ENCODE data around the gene VPS13D. TPM values are rescaled to one million over a fixed set of nuclear protein-coding genes. Genes with fewer than 3 reads are reported as not detected.

The VPS13D gene
- total and polyA plus RNA-seq, 10 donors, result 10.1 to 108 (median 86.3) TPM

GRCh38 chr1:12428334-12428733 is 198.5 kb downstream of the VPS13D start:
- DNase-seq, result no peak
- Histone ChIP-seq H3K4me1 (peaks cover under 1 to 24% (median 13%) of the 10 kb centered on the region in 6 donors), H3K27me3 (replicated peaks in 1 of 7) (no peaks in the 10 kb centered on the region), H3K4me3 (no peak overlapping the region), H3K27ac (no peak overlapping the region), H3K36me3 (peaks cover 0 to 76% (median 5%) of the 10 kb centered on the region in 6 donors), H3K9me3 (no peaks in the 10 kb centered on the region)
- no peak for TF ChIP-seq CTCF (IDR thresholded peaks at IDR 0.05 in 8 of 11, conservative IDR thresholded peaks at IDR 0.05 in 3 of 11)
- no peak for TF ChIP-seq POLR2A (IDR thresholded peaks at IDR 0.05)
- TF ChIP-seq POLR2AphosphoS5 (IDR thresholded peaks at IDR 0.05), result no peak
- 92 to 100% (median 96%) methylated on average over 4 of the region's 4 CpGs for WGBS, 5 donors
- intact Hi-C loops (cut with DNase I; ENCODE audit: low total_unique reads), result no loop called here

- 96 to 99% (median 96%) methylated on average over 4 of the region's 4 CpGs for WGBS, 5 donors
- Histone ChIP-seq H3K27ac (no peak overlapping the region), H3K4me1 (peaks cover 22 to 32% (median 26%) of the 10 kb centered on the region in 6 donors), H3K27me3 (replicated peaks in 1 of 7) (no peaks in the 10 kb centered on the region), H3K9me3 (no peaks in the 10 kb centered on the region), H3K4me3 (no peak overlapping the region), H3K36me3 (peaks cover 0 to 71% (median 5%) of the 10 kb centered on the region in 6 donors)
- no peak for DNase-seq
- no peak for TF ChIP-seq CTCF (IDR thresholded peaks at IDR 0.05 in 8 of 11, conservative IDR thresholded peaks at IDR 0.05 in 3 of 11)
- no peak for TF ChIP-seq POLR2AphosphoS5 (IDR thresholded peaks at IDR 0.05)
- no peak for TF ChIP-seq POLR2A (IDR thresholded peaks at IDR 0.05)
- intact Hi-C loops (cut with DNase I; ENCODE audit: low total_unique reads), result no loop called here
Measured at GRCh38 chr1:12430525-12430924, 200.7 kb downstream of the VPS13D start.

- intact Hi-C loops (cut with DNase I; ENCODE audit: low total_unique reads), result no loop called here
- H3K27ac ChIP-seq, result peak overlapping the region in 6 of 8 donors; percentile 12 to 74 (median 62)
- 92 to 99% (median 96%) methylated on average over 6 of the region's 6 CpGs for WGBS, 5 donors
- no peak overlapping the region for H3K4me3 ChIP-seq
- no peaks in the 10 kb centered on the region for H3K27me3 ChIP-seq (replicated peaks in 1 of 7)
- peaks cover 0 to 71% (median 2%) of the 10 kb centered on the region in 6 donors for H3K36me3 ChIP-seq
- H3K9me3 ChIP-seq, result no peaks in the 10 kb centered on the region
- TF ChIP-seq CTCF (IDR thresholded peaks at IDR 0.05 in 8 of 11, conservative IDR thresholded peaks at IDR 0.05 in 3 of 11) (no peak), POLR2AphosphoS5 (IDR thresholded peaks at IDR 0.05) (no peak), POLR2A (IDR thresholded peaks at IDR 0.05) (no peak)
- DNase-seq, result no peak
- H3K4me1 ChIP-seq, result peaks cover 30 to 56% (median 39%) of the 10 kb centered on the region in 6 donors
Measured at GRCh38 chr1:12432897-12433296, 203.1 kb downstream of the VPS13D start.

GRCh38 chr1:12433323-12434053 is 203.7 kb downstream of the VPS13D start:
- TF ChIP-seq CTCF (IDR thresholded peaks at IDR 0.05 in 8 of 11, conservative IDR thresholded peaks at IDR 0.05 in 3 of 11) (no peak), POLR2A (IDR thresholded peaks at IDR 0.05) (no peak), POLR2AphosphoS5 (IDR thresholded peaks at IDR 0.05) (no peak)
- intact Hi-C loops (cut with DNase I; ENCODE audit: low total_unique reads), result no loop called here
- Histone ChIP-seq H3K4me3 (no peak overlapping the region), H3K27me3 (replicated peaks in 1 of 7) (no peaks in the 10 kb centered on the region), H3K9me3 (no peaks in the 10 kb centered on the region), H3K4me1 (peaks cover 35 to 62% (median 42%) of the 10 kb centered on the region in 6 donors), H3K27ac (peak overlapping the region in 7 of 8 donors; percentile 39 to 84 (median 71)), H3K36me3 (peaks cover 0 to 69% (median 0%) of the 10 kb centered on the region in 6 donors)
- DNase-seq, result no peak
- WGBS, 5 donors, result 79 to 86% (median 80%) methylated on average over 12 of the region's 12 CpGs
